ENCODE measurements around the gene NEU3. TPM values are rescaled to one million over a fixed set of nuclear protein-coding genes. Genes with fewer than 3 reads are reported as not detected.
"Not testable (repeated sequence)": the region's sequence is repeated elsewhere in the genome, so short reads cannot be mapped to it uniquely, and the experiment has no call there.

Gene NEU3
- total RNA-seq, 1 donor from 2014 or later, result 18.4 TPM

DNA sequence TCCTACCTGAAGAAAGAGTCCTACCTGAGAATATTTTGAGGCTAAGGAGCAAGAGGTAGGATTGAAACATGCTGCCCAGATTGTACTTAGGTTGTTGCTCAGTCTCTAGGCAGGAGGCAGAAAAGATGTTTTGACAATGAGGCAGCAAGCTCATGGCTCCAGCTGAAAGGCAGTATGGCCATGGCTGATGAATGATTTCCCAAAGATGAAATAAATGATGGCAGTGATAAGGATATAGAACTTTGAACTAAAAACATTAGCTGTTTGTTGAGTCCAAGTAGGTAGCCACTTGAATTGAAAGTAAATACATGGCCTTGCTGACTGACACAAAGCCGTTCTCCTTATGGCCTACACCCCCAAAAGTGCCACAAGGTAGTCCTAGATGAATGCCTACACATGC, 6.8 kb upstream of the NEU3 start:
- intact Hi-C loops (cut with micrococcal nuclease), result no loop called here

- intact Hi-C loops (cut with micrococcal nuclease), result no loop called here
These were observed 4.7 kb upstream of the NEU3 start for GRCh38 chr11:74984070-74984469.

GRCh38 chr11:74984730-74985129, 4.0 kb upstream of the NEU3 start:
- intact Hi-C loops (cut with micrococcal nuclease), result no loop called here

DNA sequence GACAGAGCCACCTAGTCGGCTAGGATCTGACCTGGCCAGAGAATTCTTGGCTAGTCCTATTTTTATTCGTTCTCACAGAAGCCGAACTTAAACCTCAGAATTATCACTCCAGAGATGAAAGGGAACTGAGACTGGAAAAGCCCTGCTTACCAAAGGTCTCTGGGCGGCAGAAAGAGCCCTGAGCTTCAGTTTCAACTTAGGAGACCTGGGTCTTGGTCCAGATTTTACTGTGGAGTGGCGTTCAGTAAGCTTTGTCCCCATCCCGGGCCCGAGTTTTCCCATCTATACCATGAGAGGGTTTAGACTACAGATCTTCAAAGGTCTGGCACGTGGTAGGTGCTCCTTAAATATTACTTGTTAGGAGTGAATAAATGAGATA, 516 bp downstream of the NEU3 start:
- intact Hi-C loops (cut with micrococcal nuclease), result loop anchor here (1.0 kb wide), 1 partner anchor 40 kb away; the partner anchor contains the start of genes SPCS2 and XRRA1

DNA sequence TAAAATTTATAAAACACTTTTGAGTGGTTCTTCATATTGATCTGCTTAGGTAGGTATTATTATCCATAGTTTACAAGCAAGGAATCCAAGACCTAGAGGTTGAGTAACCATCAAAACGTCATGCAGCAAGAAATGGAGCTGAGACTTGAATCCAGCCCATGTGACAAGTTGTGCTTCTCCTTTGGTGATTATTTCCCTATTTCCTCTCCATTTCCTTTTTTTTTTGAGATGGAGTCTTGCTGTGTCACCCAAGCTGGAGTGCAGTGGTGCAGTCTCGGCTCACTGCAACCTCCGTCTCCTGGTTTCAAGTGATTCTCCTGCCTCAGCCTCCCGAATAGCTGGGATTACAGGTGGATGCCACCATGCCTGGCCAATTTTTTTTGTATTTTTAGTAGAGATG, 1.4 kb downstream of the NEU3 start:
- intact Hi-C loops (cut with micrococcal nuclease), result not testable (repeated sequence)

GRCh38 chr11:74990941-74991340, 2.2 kb downstream of the NEU3 start:
- intact Hi-C loops (cut with micrococcal nuclease), result no loop called here

- intact Hi-C loops (cut with micrococcal nuclease), result no loop called here
These were observed 4.1 kb downstream of the NEU3 start for GRCh38 chr11:74992852-74993251.

DNA sequence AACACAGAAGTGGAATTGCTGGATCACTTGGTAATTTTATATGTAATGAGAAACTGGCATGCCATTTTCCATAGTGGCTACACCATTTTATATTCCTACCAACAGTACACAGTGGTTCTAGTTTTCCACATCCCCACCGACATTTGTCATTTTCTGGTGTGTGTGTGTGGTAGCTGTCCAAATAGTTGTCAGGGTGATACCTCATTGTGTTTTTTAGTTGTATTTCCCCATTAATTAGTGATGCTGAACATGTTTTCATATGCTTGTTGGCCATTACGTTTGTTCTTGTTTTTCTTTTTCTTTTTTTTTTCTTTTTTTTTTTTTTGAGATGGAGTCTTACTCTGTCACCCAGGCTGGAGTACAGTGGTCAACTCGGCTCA, 12.2 kb downstream of the NEU3 start:
- intact Hi-C loops (cut with micrococcal nuclease), result no loop called here

GRCh38 chr11:75001686-75002085, 13.0 kb downstream of the NEU3 start:
- intact Hi-C loops (cut with micrococcal nuclease), result no loop called here

DNA sequence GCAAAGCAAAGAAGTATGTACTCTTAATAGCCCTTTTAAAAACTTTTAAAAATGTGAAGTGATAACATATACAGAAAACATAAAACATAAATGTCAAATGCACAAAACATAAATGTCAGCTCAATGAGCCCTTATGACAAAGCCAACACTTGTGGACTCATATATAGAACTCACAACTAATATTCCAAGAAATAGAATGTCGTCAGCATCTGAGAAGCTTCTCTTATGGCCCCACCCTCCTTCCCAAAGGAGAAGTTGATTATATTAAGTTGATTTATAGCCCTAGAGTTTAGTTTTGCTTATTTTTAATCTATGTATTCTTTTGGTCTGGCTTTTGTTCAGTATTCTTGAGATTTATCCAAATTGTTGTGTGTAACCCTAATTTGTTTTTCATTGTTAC, 13.8 kb downstream of the NEU3 start:
- intact Hi-C loops (cut with micrococcal nuclease), result no loop called here

DNA sequence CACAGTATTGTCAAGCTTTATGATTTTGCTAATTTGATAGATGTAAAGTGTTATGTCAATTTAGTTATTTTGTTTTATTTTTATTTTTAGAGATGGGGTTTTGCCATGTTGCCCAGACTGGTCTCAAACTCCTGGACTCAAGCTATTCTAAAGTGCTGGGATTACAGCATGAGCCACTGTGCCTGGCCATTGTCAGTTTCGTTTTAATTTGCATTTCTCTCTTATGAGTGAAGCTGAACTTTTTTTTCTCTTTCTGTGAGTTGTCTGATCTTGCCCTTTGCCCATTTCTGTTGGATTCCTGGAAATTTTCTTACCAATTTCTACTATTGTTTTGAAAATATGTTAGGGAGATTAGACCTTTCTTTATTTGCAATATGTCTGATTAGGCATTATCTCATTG, 15.5 kb downstream of the NEU3 start:
- intact Hi-C loops (cut with micrococcal nuclease), result no loop called here

DNA sequence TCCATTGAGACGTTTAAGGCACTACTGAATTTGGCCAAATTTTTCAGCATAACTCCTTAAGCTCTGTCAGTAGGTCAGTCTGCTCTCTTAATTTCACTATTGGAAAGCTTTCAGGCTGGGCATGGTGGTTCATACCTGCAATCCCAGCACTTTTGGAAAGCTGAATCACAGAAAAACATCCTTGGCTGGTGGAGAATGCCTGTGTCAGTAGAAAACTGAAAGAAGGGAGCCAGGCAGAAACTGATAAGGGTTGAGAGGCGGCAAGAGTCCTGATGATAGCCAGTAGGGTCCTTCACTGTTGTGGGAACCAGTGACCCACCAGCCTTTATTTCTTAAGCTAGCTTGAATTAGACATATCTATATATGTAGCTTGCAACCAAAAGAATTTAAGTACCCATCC, 22.6 kb downstream of the NEU3 start:
- intact Hi-C loops (cut with micrococcal nuclease), result no loop called here

- intact Hi-C loops (cut with micrococcal nuclease), result no loop called here
These were observed 23.1 kb downstream of the NEU3 start for GRCh38 chr11:75011872-75012271.

- intact Hi-C loops (cut with micrococcal nuclease), result no loop called here
These were observed 24.3 kb downstream of the NEU3 start for GRCh38 chr11:75013051-75013450.

DNA sequence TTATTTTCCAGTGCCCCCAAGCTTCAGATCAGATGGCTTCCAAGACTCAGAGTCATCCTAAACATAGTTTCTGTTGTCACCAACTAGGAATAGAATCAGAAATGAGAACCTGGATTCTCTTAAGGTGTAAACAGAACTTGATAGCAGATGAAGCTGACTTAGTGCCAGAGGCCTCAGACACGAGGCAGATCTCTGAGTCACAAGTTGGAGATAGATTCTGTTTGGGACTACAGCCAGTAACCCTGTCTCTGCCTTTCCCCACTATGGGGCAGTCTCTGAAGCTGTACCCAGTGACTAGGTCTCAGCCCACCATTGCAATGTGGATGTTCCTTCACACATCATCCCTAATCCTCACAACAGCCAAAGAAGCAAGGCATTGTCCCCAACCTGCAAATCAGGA, 25.4 kb downstream of the NEU3 start:
- intact Hi-C loops (cut with micrococcal nuclease), result no loop called here

DNA sequence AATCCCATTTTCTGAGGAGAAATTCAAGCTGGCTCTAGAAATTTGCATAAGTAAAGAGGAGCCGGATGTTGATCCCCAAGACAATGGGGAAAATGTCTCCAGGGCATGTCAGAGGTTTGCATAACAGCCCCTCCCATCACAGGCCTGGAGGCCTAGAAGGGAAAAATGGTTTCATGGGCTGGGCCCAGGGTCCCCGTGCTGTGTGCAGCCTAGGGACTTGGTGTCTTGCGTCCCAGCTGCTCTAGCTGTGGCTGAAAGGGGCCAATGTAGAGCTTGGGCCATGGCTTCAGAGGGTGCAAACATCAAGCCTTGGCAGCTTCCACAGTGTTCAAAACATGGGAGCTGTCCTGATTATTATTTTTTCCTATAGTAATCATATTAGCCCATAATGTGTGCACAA, 30.5 kb downstream of the NEU3 start:
- intact Hi-C loops (cut with micrococcal nuclease), result not testable (repeated sequence)

GRCh38 chr11:75020328-75020727, 31.6 kb downstream of the NEU3 start:
- intact Hi-C loops (cut with micrococcal nuclease), result loop anchor here (5.0 kb wide), 1 partner anchor 187 kb away; no protein-coding TSS in a partner anchor

DNA sequence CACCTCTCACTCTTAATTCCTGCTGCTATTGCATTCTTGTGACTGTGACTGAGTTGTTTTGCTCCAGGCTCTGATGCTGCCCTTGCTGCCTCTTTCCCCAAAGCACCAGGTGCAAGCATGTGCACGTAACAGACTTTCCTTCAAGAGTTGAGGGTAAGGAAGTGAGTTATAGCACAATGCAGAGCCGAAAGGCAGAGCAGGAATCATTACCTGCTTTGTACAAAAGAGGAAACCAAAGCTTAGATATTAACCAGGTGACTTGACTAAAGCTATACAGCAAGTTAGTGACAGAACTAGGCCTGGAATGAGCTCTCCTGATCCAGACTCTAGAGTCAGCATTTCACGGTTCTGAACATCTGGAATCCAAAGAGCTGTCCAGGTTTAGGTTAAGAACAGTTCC, 33.6 kb downstream of the NEU3 start:
- intact Hi-C loops (cut with micrococcal nuclease), result loop anchor here (5.0 kb wide), 1 partner anchor 185 kb away; no protein-coding TSS in a partner anchor

DNA sequence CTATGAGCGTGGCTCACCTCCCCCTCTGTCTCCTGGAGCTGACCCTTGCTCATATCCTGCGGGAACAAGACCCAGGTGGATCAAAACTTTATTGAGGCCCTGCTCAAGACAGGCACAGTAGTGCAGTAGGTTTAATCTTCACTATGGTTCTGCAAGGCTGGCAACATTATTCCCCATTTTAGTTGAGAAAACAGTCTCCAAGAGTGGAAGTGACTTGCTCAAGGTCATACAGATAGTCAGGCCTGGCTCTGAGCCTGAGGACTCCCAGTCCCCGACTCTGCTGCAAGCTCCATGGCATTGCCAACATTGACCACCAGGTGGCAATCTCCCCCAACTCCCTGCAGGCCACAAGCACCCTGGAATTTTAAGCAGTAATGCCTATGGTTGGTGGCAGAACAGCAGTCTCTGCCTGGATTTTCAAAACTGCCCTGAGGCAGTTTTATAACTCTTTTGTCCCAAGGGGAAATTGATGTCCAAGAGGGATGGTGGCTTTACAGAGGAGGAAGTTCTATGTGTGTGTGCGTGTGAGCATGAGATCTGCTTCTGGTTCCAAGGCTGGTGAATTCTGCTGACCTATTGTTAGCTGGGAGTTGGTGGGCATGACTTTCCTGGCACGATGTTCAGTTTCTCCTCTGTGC, 34.1 kb downstream of the NEU3 start:
- intact Hi-C loops (cut with micrococcal nuclease), result loop anchor here (1.0 to 5.0 kb wide), 2 partner anchors 184 to 225 kb away; no protein-coding TSS in a partner anchor

DNA sequence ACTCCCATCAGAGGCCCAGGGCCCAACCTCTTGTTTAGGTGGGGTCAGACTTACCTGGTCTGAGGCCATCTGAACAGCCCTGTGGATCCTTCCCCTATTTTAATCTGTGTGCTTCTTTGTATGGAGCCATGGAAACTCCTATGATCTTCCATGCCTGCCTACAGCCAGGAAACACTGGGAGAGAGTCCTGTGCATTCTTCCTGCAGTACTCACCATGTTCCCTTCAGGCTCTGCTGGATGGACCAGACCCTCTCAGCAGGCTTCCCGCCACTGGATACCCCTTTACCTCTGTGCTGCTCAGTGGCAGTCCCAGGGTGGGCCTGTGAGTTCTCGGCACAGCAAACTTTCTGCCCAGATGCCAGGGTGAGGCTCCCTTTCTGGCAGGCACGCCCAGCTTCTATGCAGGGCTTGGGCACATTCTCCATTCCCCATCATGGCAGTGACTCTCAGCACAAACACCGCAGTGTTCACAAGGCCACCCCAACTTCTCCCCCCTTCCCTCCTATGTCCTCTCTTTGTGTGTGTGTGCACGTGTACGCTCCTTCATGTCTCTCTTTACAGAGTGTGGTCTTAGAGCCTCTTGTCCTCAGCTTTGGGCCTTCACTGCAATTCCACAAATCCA, 34.8 kb downstream of the NEU3 start:
- intact Hi-C loops (cut with micrococcal nuclease), result loop anchor here (1.0 to 5.0 kb wide), 2 partner anchors 184 to 225 kb away; no protein-coding TSS in a partner anchor

DNA sequence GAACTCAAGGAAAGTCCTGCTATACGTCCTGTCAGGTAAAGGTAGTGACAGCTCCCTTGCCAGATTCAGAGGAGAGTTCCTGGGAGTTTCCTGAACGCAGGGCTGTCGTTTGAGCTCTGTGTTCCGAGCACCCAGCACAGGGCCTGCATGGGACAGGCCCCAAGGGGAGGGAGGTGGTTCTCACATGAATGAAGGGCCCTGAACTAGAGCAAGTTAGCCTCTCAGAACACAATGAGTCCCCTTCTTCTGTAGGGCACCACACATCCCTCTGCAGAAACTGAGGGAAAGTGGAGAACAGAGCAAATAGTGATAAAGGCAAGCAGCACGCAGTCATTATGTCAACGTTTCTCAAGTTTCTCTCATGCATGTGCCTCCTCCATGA, 35.3 kb downstream of the NEU3 start:
- intact Hi-C loops (cut with micrococcal nuclease), result loop anchor here (5.0 kb wide), 1 partner anchor 183 kb away; no protein-coding TSS in a partner anchor

GRCh38 chr11:75024764-75025211, 36.1 kb downstream of the NEU3 start:
- intact Hi-C loops (cut with micrococcal nuclease), result loop anchor here (5.0 kb wide), 1 partner anchor 183 kb away; no protein-coding TSS in a partner anchor

GRCh38 chr11:75025561-75025960, 36.8 kb downstream of the NEU3 start:
- intact Hi-C loops (cut with micrococcal nuclease), result no loop called here
